H54 (cell line): ENCODE data around the gene FASTKD2.
"Not testable (repeated sequence)": the region's sequence is repeated elsewhere in the genome, so short reads cannot be mapped to it uniquely, and the experiment has no call there.

Source experiments
- DNase-seq: peaks from one replicate; pipeline ENCODE4 v3.0.0; 2011; ENCODE audit warnings: low spot score, mixed read lengths; ENCODE audit not compliant: insufficient read length
- FAIRE-seq: peaks from 3 replicates; lab custom pipeline; 2011; peaks lifted over from hg19 to GRCh38; lab: Jason Lieb, UNC
- POLR2A ChIP-seq: IDR thresholded peaks from 2 replicates; pipeline ENCODE4 v1.6.1; 2011; ENCODE audit warnings: low read depth, mild to moderate bottlenecking, low read length

Gene FASTKD2

GRCh38 chr2:206801418-206802189 lies 36.2 kb downstream of the FASTKD2 start:
- TF ChIP-seq POLR2A, result no peak
- FAIRE-seq (no peak), DNase-seq (no peak)

GRCh38 chr2:206802654-206803514 lies 37.5 kb downstream of the FASTKD2 start:
- FAIRE-seq (no peak), DNase-seq (no peak)
- TF ChIP-seq POLR2A, result no peak

GRCh38 chr2:206804326-206804725 lies 38.9 kb downstream of the FASTKD2 start:
- no peak for TF ChIP-seq POLR2A
- DNase-seq, result no peak
- FAIRE-seq, result no peak

GRCh38 chr2:206805887-206806607 lies 40.6 kb downstream of the FASTKD2 start:
- no peak for TF ChIP-seq POLR2A
- FAIRE-seq, result no peak
- no peak for DNase-seq

GRCh38 chr2:206807624-206808023 lies 42.2 kb downstream of the FASTKD2 start:
- FAIRE-seq, DNase-seq: not testable (repeated sequence)

GRCh38 chr2:206812471-206812870 lies 47.1 kb downstream of the FASTKD2 start:
- not testable (repeated sequence) for FAIRE-seq, DNase-seq

- no peak for TF ChIP-seq POLR2A
- DNase-seq (no peak), FAIRE-seq (no peak)
Observed at GRCh38 chr2:206814498-206814897, 49.1 kb downstream of the FASTKD2 start.

- TF ChIP-seq POLR2A, result no peak
- DNase-seq (no peak), FAIRE-seq (no peak)
Observed at GRCh38 chr2:206820807-206821206, 55.4 kb downstream of the FASTKD2 start.

GRCh38 chr2:206823178-206823577 lies 57.8 kb downstream of the FASTKD2 start:
- FAIRE-seq (no peak), DNase-seq (no peak)
- no peak for TF ChIP-seq POLR2A

GRCh38 chr2:206824087-206824618 lies 58.7 kb downstream of the FASTKD2 start:
- TF ChIP-seq POLR2A, result no peak
- FAIRE-seq, result no peak
- DNase-seq, result no peak

- FAIRE-seq (no peak), DNase-seq (no peak)
- TF ChIP-seq POLR2A, result no peak
Observed at GRCh38 chr2:206824993-206825392, 59.6 kb downstream of the FASTKD2 start.

- TF ChIP-seq POLR2A, result no peak
- no peak for DNase-seq
- FAIRE-seq, result no peak
Observed at GRCh38 chr2:206831442-206831995, 66.1 kb downstream of the FASTKD2 start.

- TF ChIP-seq POLR2A, result no peak
- no peak for FAIRE-seq
- DNase-seq, result no peak
Observed at GRCh38 chr2:206832873-206833272, 67.5 kb downstream of the FASTKD2 start.
